H1 (cell line): Measurements from ENCODE around the gene EWSR1. TPM values are rescaled to one million over a fixed set of nuclear protein-coding genes. Genes with fewer than 3 reads are reported as not detected.

Experiments
- CTCF ChIA-PET: fragments of 300-600 bp; sonication (Branson Sonifier 250); formaldehyde crosslinking; loops from one replicate; lab custom pipeline; 2021; ENCODE audit not compliant: partially characterized antibody; lab: Charles Lee
- POLR2A ChIA-PET: fragments of 300-600 bp; sonication (Branson Sonifier 250); formaldehyde crosslinking; loops from one replicate; lab custom pipeline; 2021; ENCODE audit warnings: inconsistent platforms; ENCODE audit not compliant: partially characterized antibody; lab: Charles Lee
- DNase-seq, 2 experiments: peaks; one replicate each; pipeline versions ENCODE4 v3.0.0 to v3.0.0-alpha.2; 2010 to 2022; ENCODE audit warnings: low spot score in 2 of 2, low read depth in 1 of 2, mixed read lengths in 1 of 2
- FAIRE-seq: peaks from 2 replicates; lab custom pipeline; 2011; peaks lifted over from hg19 to GRCh38; lab: Jason Lieb, UNC
- H2AFZ ChIP-seq: 2 replicates; pipeline ENCODE4 v1.8.1; 2012; ENCODE audit warnings: low read length, inconsistent platforms
- H2AK5ac ChIP-seq: 2 replicates; pipeline ENCODE4 v1.6.1; 2013; ENCODE audit warnings: low read depth, low read length
- H2BK120ac ChIP-seq: replicated peaks from 2 replicates; pipeline ENCODE3; 2013; ENCODE audit warnings: low read depth, low read length, inconsistent platforms
- H2BK12ac ChIP-seq: 2 replicates; pipeline ENCODE4 v1.6.1; 2013; ENCODE audit warnings: low read depth, low read length
- H2BK15ac ChIP-seq: 2 replicates; pipeline ENCODE4 v1.6.1; 2013; ENCODE audit warnings: low read length
- H2BK20ac ChIP-seq: 2 replicates; pipeline ENCODE4 v1.6.1; 2013; ENCODE audit warnings: low read length
- H2BK5ac ChIP-seq: 2 replicates; pipeline ENCODE4 v1.6.1; 2013; ENCODE audit warnings: low read depth, low read length
- H3K14ac ChIP-seq: 2 replicates; pipeline ENCODE4 v1.6.1; 2013; ENCODE audit warnings: inconsistent platforms; ENCODE audit not compliant: insufficient read length
- H3K18ac ChIP-seq: 2 replicates; pipeline ENCODE4 v1.6.1; 2013; ENCODE audit warnings: low read length; ENCODE audit errors: extremely low read depth
- H3K23ac ChIP-seq: 2 replicates; pipeline ENCODE4 v1.6.1; 2013; ENCODE audit warnings: inconsistent platforms; ENCODE audit not compliant: insufficient read length
- H3K23me2 ChIP-seq: 2 replicates; pipeline ENCODE4 v1.6.1; 2013; ENCODE audit warnings: low read depth, low read length
- H3K27ac ChIP-seq: 2 replicates; pipeline ENCODE4 v1.6.1; 2011; ENCODE audit warnings: low read depth, low read length, inconsistent platforms
- H3K27me3 ChIP-seq, 4 experiments: replicated peaks in 1 of 4; 1 replicate in 1 of 4; 2 replicates in 3 of 4; pipeline versions ENCODE4 v1.6.1 to v1.8.1; 2011 to 2013; ENCODE audit warnings: low read length in 3 of 4, mild to moderate bottlenecking in 3 of 4, inconsistent platforms in 2 of 4, mixed read lengths in 2 of 4, moderate library complexity in 1 of 4; ENCODE audit not compliant: control insufficient read depth in 3 of 4, insufficient read depth in 3 of 4; ENCODE audit errors: extremely low read depth in 1 of 4
- H3K36me3 ChIP-seq, 4 experiments: 2 replicates each; pipeline versions ENCODE4 v1.6.1 to v1.8.1; 2011 to 2013; ENCODE audit warnings: mild to moderate bottlenecking in 4 of 4, low read length in 3 of 4, moderate library complexity in 2 of 4, control low read depth in 1 of 4, inconsistent platforms in 1 of 4; ENCODE audit not compliant: insufficient read depth in 4 of 4, control insufficient read depth in 2 of 4
- H3K4ac ChIP-seq: replicated peaks from 2 replicates; pipeline ENCODE3; 2013; ENCODE audit warnings: low read length, low read depth, mixed read lengths, inconsistent platforms; ENCODE audit not compliant: insufficient read length
- H3K4me1 ChIP-seq, 4 experiments: replicated peaks in 1 of 4; 1 replicate in 1 of 4; 2 replicates in 3 of 4; pipeline versions ENCODE4 v1.6.1 to v1.8.1; 2011 to 2013; ENCODE audit warnings: low read length in 3 of 4, inconsistent platforms in 2 of 4, mixed read lengths in 1 of 4; ENCODE audit not compliant: insufficient read depth in 4 of 4, control insufficient read depth in 3 of 4
- H3K4me2 ChIP-seq, 2 experiments: 2 replicates each; pipeline versions ENCODE4 v1.6.1 to v1.8.1; 2011 to 2013; ENCODE audit warnings: low read depth in 2 of 2, low read length in 2 of 2, control low read depth in 1 of 2, inconsistent platforms in 1 of 2, mild to moderate bottlenecking in 1 of 2; ENCODE audit not compliant: insufficient read depth in 1 of 2
- H3K4me3 ChIP-seq, 4 experiments: fragments of 200-600, 300-600 bp in 1 of 4; sonication (generic), shearing (Covaris generic), sonication (Bioruptor Twin) in 1 of 4; 2 replicates each; pipeline versions ENCODE4 v1.5.1 to v1.8.1; 2011 to 2016; ENCODE audit warnings: low read length in 4 of 4, low read depth in 3 of 4, control low read depth in 2 of 4, inconsistent platforms in 2 of 4, mild to moderate bottlenecking in 2 of 4, mixed read lengths in 1 of 4, moderate library complexity in 1 of 4; ENCODE audit not compliant: insufficient read depth in 2 of 4; ENCODE audit errors: extremely low read depth in 1 of 4
- H3K56ac ChIP-seq: replicated peaks from 2 replicates; pipeline ENCODE3; 2013; ENCODE audit warnings: low read depth, mild to moderate bottlenecking, mixed read lengths, low read length, inconsistent platforms; ENCODE audit not compliant: insufficient read length
- H3K79me1 ChIP-seq: 2 replicates; pipeline ENCODE4 v1.6.1; 2013; ENCODE audit warnings: low read depth, low read length, control low read depth
- H3K79me2 ChIP-seq, 2 experiments: 2 replicates each; pipeline versions ENCODE4 v1.6.1 to v1.8.1; 2012 to 2013; ENCODE audit warnings: low read length in 2 of 2, mild to moderate bottlenecking in 2 of 2, inconsistent platforms in 1 of 2; ENCODE audit not compliant: insufficient read depth in 2 of 2, control insufficient read depth in 1 of 2
- H3K9ac ChIP-seq, 4 experiments: replicated peaks in 1 of 4; 1 replicate in 1 of 4; 2 replicates in 3 of 4; pipeline versions ENCODE4 v1.6.1 to v1.8.1; 2011 to 2013; ENCODE audit warnings: low read depth in 3 of 4, low read length in 3 of 4, control low read depth in 2 of 4, mild to moderate bottlenecking in 2 of 4, moderate library complexity in 2 of 4, inconsistent platforms in 1 of 4; ENCODE audit errors: extremely low read depth in 1 of 4
- H3K9me3 ChIP-seq, 2 experiments: 2 replicates each; pipeline versions ENCODE4 v1.6.1 to v1.8.1; 2012 to 2013; ENCODE audit warnings: mild to moderate bottlenecking in 2 of 2, moderate library complexity in 2 of 2, control low read depth in 1 of 2, inconsistent platforms in 1 of 2, low read depth in 1 of 2, low read length in 1 of 2, mixed read lengths in 1 of 2; ENCODE audit not compliant: insufficient read depth in 2 of 2
- H4K20me1 ChIP-seq, 2 experiments: replicated peaks in 1 of 2; 2 replicates each; pipeline versions ENCODE3 to v1.8.1; 2011 to 2013; ENCODE audit warnings: inconsistent platforms in 2 of 2, low read length in 2 of 2, mild to moderate bottlenecking in 1 of 2; ENCODE audit not compliant: insufficient read depth in 2 of 2, control insufficient read depth in 1 of 2
- H4K5ac ChIP-seq: 2 replicates; pipeline ENCODE4 v1.6.1; 2013; ENCODE audit warnings: low read length, low read depth, mixed read lengths, inconsistent platforms; ENCODE audit not compliant: insufficient read length
- H4K8ac ChIP-seq: 2 replicates; pipeline ENCODE4 v1.8.0; 2013; ENCODE audit warnings: mild to moderate bottlenecking, moderate library complexity, low read length, inconsistent platforms; ENCODE audit not compliant: insufficient read depth; ENCODE audit errors: extremely low read depth
- H4K91ac ChIP-seq: replicated peaks from 2 replicates; pipeline ENCODE3; 2013; ENCODE audit warnings: low read length, mixed read lengths, inconsistent platforms; ENCODE audit not compliant: insufficient read length
- BACH1 ChIP-seq: IDR thresholded peaks from 2 replicates; pipeline ENCODE4 v1.6.1; 2012; ENCODE audit warnings: low read length, improper control_type of control experiment
- BCL11A ChIP-seq, 2 experiments: IDR thresholded peaks; one replicate each; pipeline ENCODE4 v1.6.1; 2011; ENCODE audit warnings: low read depth in 2 of 2, low read length in 2 of 2, mild to moderate bottlenecking in 2 of 2
- CHD2 ChIP-seq: IDR thresholded peaks from 2 replicates; pipeline ENCODE4 v1.6.1; 2012; ENCODE audit warnings: low read length, improper control_type of control experiment
- CREB1 ChIP-seq: IDR thresholded peaks from 2 replicates; pipeline ENCODE4 v1.6.1; 2012; ENCODE audit warnings: inconsistent platforms
- EZH2 ChIP-seq: fragments of 200-600 bp; sonication (generic); IDR thresholded peaks from 2 replicates; pipeline ENCODE4 v1.7.1; 2012; ENCODE audit warnings: low read depth, mild to moderate bottlenecking, moderate library complexity, low read length, inconsistent platforms; ENCODE audit not compliant: severe bottlenecking
- JUN ChIP-seq: IDR thresholded peaks from 2 replicates; pipeline ENCODE4 v1.6.1; 2011; ENCODE audit warnings: low read depth, mild to moderate bottlenecking, improper control_type of control experiment, low read length
- KDM1A ChIP-seq: fragments of 200-600, 300-600 bp; sonication (generic); IDR thresholded peaks from 2 replicates; pipeline ENCODE4 v1.7.1; 2016; ENCODE audit warnings: mild to moderate bottlenecking, low read length, borderline replicate concordance
- NRF1 ChIP-seq: IDR thresholded peaks from 2 replicates; pipeline ENCODE4 v1.6.1; 2011; ENCODE audit warnings: mild to moderate bottlenecking, low read depth, low read length, improper control_type of control experiment
- POLR2AphosphoS5 ChIP-seq: IDR thresholded peaks from 2 replicates; pipeline ENCODE4 v1.6.1; 2011; ENCODE audit warnings: low read depth, low read length
- SIRT6 ChIP-seq: IDR thresholded peaks from one replicate; pipeline ENCODE4 v1.7.1; 2012; ENCODE audit warnings: low read length, inconsistent platforms
- SP4 ChIP-seq: IDR thresholded peaks from 2 replicates; pipeline ENCODE4 v1.6.1; 2012; ENCODE audit warnings: low read length, inconsistent platforms
- TAF1 ChIP-seq: IDR thresholded peaks from 2 replicates; pipeline ENCODE4 v1.6.1; 2011; ENCODE audit warnings: mild to moderate bottlenecking, low read depth, low read length
- WGBS, 2 experiments: shearing (Covaris generic) in 1 of 2; methylation state at CpG; one replicate each; pipeline versions ENCODE4 v1.1.6 to v1.1.7; 2013 to 2015; ENCODE audit warnings: low lambda C conversion rate in 2 of 2, mixed read lengths in 2 of 2, inconsistent platforms in 1 of 2, low coverage in 1 of 2, missing lambda C conversion rate in 1 of 2; ENCODE audit not compliant: insufficient replicate concordance in 2 of 2, insufficient coverage in 1 of 2, insufficient read length in 1 of 2; ENCODE audit errors: extremely low coverage in 1 of 2, missing lambda C conversion rate in 1 of 2; 5-methylcytosine and 5-hydroxymethylcytosine counted together
- polyA plus RNA-seq, 7 experiments: library from polyadenylated mRNA; depleted of rRNA in 3 of 7; stranded (reverse) in 5 of 7; unstranded in 2 of 7; fragments of >200 nt in 5 of 7; fragments of 200-250 nt in 2 of 7; gene quantifications; 1 replicate in 5 of 7; 2 replicates in 1 of 7; 4 replicates in 1 of 7; pipeline versions ENCODE4 v1.2.1 to v1.2.3, GENCODE V29; 2011 to 2013; ENCODE audit warnings: missing spikeins in 2 of 7, mixed read lengths in 2 of 7
- total RNA-seq: library from RNA; stranded (reverse); fragmentation: NEBNext Ultra II Directional; extraction: Animal tissue kit (Norgen Biotek cat#: 25700); gene quantifications from 2 replicates; pipeline ENCODE4 v1.2.1, GENCODE V29; 2021
- TF ChIP-seq, protein P1 (sequence below): IDR thresholded peaks from 2 replicates; pipeline ENCODE4 v1.6.1; 2012; ENCODE audit warnings: inconsistent platforms
- TF ChIP-seq, protein P2 (sequence below): IDR thresholded peaks from 2 replicates; pipeline ENCODE4 v1.6.1; 2011; ENCODE audit warnings: low read length, improper control_type of control experiment

Gene EWSR1
- total and polyA plus RNA-seq, 2 of the 8 experiments (the other 6 are each of a cell fraction or from before 2014, with no cell fraction given): 387 to 930 TPM

DNA sequence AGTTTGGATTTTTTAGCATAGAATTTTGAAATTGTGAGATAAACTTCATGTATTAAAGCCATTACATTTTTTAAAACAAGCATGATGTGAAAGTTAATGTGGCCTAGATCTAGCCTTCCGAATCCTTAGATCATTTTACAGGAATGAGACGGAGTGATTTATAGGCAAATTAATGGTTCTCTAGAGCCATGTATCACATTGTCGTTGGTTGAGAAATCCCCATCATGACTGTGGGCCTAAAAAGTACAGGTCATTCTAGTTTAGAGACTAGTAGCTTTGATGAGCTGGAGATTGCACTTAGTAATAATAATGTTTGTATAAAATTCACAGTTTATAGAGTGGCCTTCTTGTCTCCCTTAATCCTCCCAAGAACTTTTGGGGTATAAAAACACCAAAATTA is 7.1 kb downstream of the EWSR1 start:
- peaks cover 55 to 98% (median 77%) of the 10 kb centered on the region in 4 experiments for H3K36me3 ChIP-seq
- H2AFZ ChIP-seq: no peak overlapping the region
- no peak overlapping the region for H3K9ac ChIP-seq
- H2BK120ac ChIP-seq: no peak overlapping the region
- no peak overlapping the region for H2BK5ac ChIP-seq
- no peak overlapping the region for H3K56ac ChIP-seq
- POLR2A ChIA-PET: interaction anchor here (1.0 to 21.4 kb wide), 5 partner anchors 8 to 67 kb away, joined by 5 to 436 read pairs (median 139); no protein-coding TSS in a partner anchor
- H3K18ac ChIP-seq: no peak overlapping the region
- no peak overlapping the region for H4K8ac ChIP-seq
- H3K4me1 ChIP-seq: peaks cover 1 to 4% (median 2%) of the 10 kb centered on the region in 4 experiments; a peak in 5 of 7 replicates
- H2BK12ac ChIP-seq: no peak overlapping the region
- no peak overlapping the region for H4K5ac ChIP-seq
- H3K4me3 ChIP-seq: no peak overlapping the region
- H4K91ac ChIP-seq: no peak overlapping the region
- H3K79me1 ChIP-seq: peaks cover 5% of the 10 kb centered on the region
- no peak overlapping the region for H3K14ac ChIP-seq
- CTCF ChIA-PET: interaction anchor here (1.1 kb wide), 1 partner anchor 12 kb away, joined by 3 read pairs; no protein-coding TSS in a partner anchor
- no peak overlapping the region for H2BK15ac ChIP-seq
- 89% methylated on average over 3 of the region's 3 CpGs; no CpG with 5 or more reads in 1 of the 2 experiments for WGBS, 2 experiments
- H3K4me2 ChIP-seq: no peak overlapping the region
- DNase-seq: no peak
- no peak overlapping the region for H3K4ac ChIP-seq
- H2AK5ac ChIP-seq: no peak overlapping the region
- no peaks in the 10 kb centered on the region for H3K9me3 ChIP-seq
- peaks cover 42 to 44% of the 10 kb centered on the region in 2 experiments for H4K20me1 ChIP-seq
- H3K27ac ChIP-seq: no peak overlapping the region
- H3K23ac ChIP-seq: no peak overlapping the region
- no peak overlapping the region for H2BK20ac ChIP-seq
- H3K23me2 ChIP-seq: no peaks in the 10 kb centered on the region
- H3K79me2 ChIP-seq: peaks cover 35 to 97% of the 10 kb centered on the region in 2 experiments
- FAIRE-seq: no peak
- H3K27me3 ChIP-seq: no peaks in the 10 kb centered on the region
- TF ChIP-seq TAF1: no peak
- TF ChIP-seq, protein P1, sequence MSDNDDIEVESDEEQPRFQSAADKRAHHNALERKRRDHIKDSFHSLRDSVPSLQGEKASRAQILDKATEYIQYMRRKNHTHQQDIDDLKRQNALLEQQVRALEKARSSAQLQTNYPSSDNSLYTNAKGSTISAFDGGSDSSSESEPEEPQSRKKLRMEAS: no peak
- TF ChIP-seq BCL11A (IDR thresholded peaks at IDR 0.05; ENCODE audit: low read depth in 2 of 2, low read length in 2 of 2): no peak
- TF ChIP-seq KDM1A: no peak
- TF ChIP-seq POLR2AphosphoS5: no peak
- TF ChIP-seq, protein P2, sequence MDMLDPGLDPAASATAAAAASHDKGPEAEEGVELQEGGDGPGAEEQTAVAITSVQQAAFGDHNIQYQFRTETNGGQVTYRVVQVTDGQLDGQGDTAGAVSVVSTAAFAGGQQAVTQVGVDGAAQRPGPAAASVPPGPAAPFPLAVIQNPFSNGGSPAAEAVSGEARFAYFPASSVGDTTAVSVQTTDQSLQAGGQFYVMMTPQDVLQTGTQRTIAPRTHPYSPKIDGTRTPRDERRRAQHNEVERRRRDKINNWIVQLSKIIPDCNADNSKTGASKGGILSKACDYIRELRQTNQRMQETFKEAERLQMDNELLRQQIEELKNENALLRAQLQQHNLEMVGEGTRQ: no peak
- no peak for TF ChIP-seq NRF1
- no peak for TF ChIP-seq CREB1
- TF ChIP-seq CHD2: no peak
- TF ChIP-seq SIRT6: no peak
- no peak for TF ChIP-seq SP4
- no peak for TF ChIP-seq JUN
- TF ChIP-seq BACH1: no peak
- no peak for TF ChIP-seq EZH2
